Peyer's patch (tissue), 4 donors: ENCODE measurements around the gene LMF2. TPM values are rescaled to one million over a fixed set of nuclear protein-coding genes. Genes with fewer than 3 reads are reported as not detected.

Experiments used
- DNase-seq, 3 donors: peaks; one replicate each; pipeline ENCODE4 v3.0.0-alpha.2; 2017 to 2019
- H3K27ac ChIP-seq, 4 donors: fragments of 200-600 bp; sonication (generic); one replicate each; pipeline ENCODE4 v1.5.1; 2016 to 2019
- H3K27me3 ChIP-seq, 2 donors: fragments of 200-600 bp; sonication (generic); one replicate each; pipeline ENCODE4 v1.5.1; 2019
- H3K36me3 ChIP-seq, 3 donors: fragments of 200-600 bp; sonication (generic); one replicate each; pipeline ENCODE4 v1.5.1; 2016 to 2019
- H3K4me1 ChIP-seq, 4 donors: fragments of 200-600 bp; sonication (generic); one replicate each; pipeline ENCODE4 v1.5.1; 2016 to 2019
- H3K4me3 ChIP-seq, 4 donors: fragments of 200-600 bp; sonication (generic); 1 replicate in 3 of 4; 2 replicates in 1 of 4; pipeline ENCODE4 v1.5.1; 2016 to 2019; ENCODE audit warnings: mild to moderate bottlenecking in 1 of 4
- H3K9me3 ChIP-seq, 4 donors: fragments of 200-600 bp; sonication (generic); one replicate each; pipeline ENCODE4 v1.5.1; 2016 to 2019; ENCODE audit warnings: mild to moderate bottlenecking in 1 of 4
- POLR2A ChIP-seq, 2 donors: fragments of 450-650 bp; IDR thresholded peaks; one replicate each; pipeline ENCODE4 v1.5.1; 2017; ENCODE audit warnings: antibody characterized with exemption in 2 of 2, mild to moderate bottlenecking in 2 of 2, moderate library complexity in 2 of 2
- total RNA-seq, 4 donors: library from RNA; depleted of rRNA; stranded (reverse); fragments of >200 nt; gene quantifications; one replicate each; pipeline ENCODE4 v1.1.0, GENCODE V29; 2016
- TF ChIP-seq, protein P1 (sequence below), 6 experiments: fragments of 450-650 bp in 4 of 6; fragments of 200-600 bp in 2 of 6; sonication (generic) in 1 of 6; IDR thresholded peaks; one replicate each; pipeline ENCODE4 v1.5.1; 2017 to 2019; ENCODE audit warnings: antibody characterized with exemption in 6 of 6, mild to moderate bottlenecking in 3 of 6, moderate library complexity in 1 of 6

LMF2 gene
- total RNA-seq, 4 donors from 2014 or later = 68.5 to 94.9 (median 83.3) TPM

DNA sequence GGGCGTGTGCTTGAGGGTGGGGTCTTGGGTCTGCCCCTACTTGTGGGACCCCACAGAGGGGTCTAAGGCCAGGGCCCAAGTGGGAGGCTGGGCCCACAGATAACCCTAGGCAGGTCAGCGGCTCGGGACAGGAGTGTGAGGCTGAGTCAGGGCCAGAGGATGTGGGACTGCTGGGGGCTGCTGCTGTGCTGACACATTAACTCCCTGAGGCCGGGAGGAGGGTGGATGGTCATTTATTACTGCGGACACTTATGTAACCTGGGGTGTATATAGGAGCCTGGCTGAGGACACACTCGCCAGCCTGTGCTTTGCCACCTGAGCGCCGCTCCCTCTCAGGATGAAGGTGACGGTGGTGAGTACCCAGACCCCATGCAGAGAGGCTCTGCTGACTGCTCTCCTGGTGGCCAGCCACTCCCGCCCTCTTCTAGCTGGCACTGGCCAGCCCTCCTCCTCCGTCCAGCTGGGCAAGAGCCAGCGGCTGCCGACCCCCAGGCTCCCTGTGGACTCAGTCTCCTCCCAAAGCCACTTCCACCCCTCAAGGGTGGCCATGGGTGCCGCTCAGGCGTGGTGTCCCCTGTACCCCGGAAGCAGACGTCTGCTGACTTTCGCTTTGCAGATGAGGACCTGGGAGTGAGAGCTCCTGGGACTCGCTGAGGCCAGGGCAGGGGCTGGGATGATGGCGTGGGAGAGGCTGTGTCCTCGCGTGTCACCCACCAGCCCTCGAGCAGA is 20.8 kb downstream of the LMF2 start, which contains the start of gene MIOX:
Gene MIOX, plus strand, starts transcription at position 299 of the 729 bp plus-strand sequence. Its CDS starts 39 bp downstream, at position 338.
- Histone ChIP-seq H3K9me3 (no peaks in the 10 kb centered on the region), H3K27ac (peak within 1 kb of the TSS in 1 of 4 donors; percentile 49), H3K36me3 (no peaks in the 10 kb centered on the region), H3K4me3 (no peak within 1 kb of the TSS), H3K4me1 (peaks cover 0 to 31% (median 15%) of the 10 kb centered on the region in 4 donors), H3K27me3 (peaks cover 0 to 7% of the 10 kb centered on the region in 2 donors)
- TF ChIP-seq POLR2A (IDR thresholded peaks at IDR 0.05) = no peak
- TF ChIP-seq, protein P1, sequence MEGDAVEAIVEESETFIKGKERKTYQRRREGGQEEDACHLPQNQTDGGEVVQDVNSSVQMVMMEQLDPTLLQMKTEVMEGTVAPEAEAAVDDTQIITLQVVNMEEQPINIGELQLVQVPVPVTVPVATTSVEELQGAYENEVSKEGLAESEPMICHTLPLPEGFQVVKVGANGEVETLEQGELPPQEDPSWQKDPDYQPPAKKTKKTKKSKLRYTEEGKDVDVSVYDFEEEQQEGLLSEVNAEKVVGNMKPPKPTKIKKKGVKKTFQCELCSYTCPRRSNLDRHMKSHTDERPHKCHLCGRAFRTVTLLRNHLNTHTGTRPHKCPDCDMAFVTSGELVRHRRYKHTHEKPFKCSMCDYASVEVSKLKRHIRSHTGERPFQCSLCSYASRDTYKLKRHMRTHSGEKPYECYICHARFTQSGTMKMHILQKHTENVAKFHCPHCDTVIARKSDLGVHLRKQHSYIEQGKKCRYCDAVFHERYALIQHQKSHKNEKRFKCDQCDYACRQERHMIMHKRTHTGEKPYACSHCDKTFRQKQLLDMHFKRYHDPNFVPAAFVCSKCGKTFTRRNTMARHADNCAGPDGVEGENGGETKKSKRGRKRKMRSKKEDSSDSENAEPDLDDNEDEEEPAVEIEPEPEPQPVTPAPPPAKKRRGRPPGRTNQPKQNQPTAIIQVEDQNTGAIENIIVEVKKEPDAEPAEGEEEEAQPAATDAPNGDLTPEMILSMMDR (IDR thresholded peaks at IDR 0.05) = no peak
- DNase-seq = peak in 1 of 3 donors; percentile 44

- H3K4me3 ChIP-seq = no peak overlapping the region
- H3K9me3 ChIP-seq = no peaks in the 10 kb centered on the region
- H3K27me3 ChIP-seq = peaks cover 0 to 20% of the 10 kb centered on the region in 2 donors
- DNase-seq = peak in 2 of 3 donors; percentile 75 to 78
- H3K4me1 ChIP-seq = peaks cover 0 to 41% (median 20%) of the 10 kb centered on the region in 4 donors
- TF ChIP-seq, protein P1 (IDR thresholded peaks at IDR 0.05) = no peak
- no peak for TF ChIP-seq POLR2A (IDR thresholded peaks at IDR 0.05)
- peak overlapping the region in 2 of 4 donors; percentile 49 to 69 for H3K27ac ChIP-seq
- H3K36me3 ChIP-seq = no peaks in the 10 kb centered on the region
These were observed 22.0 kb downstream of the LMF2 start for GRCh38 chr22:50485221-50486131.

- Histone ChIP-seq H3K4me1 (peaks cover 0 to 41% (median 20%) of the 10 kb centered on the region in 4 donors), H3K36me3 (no peaks in the 10 kb centered on the region), H3K27me3 (peaks cover 0 to 22% of the 10 kb centered on the region in 2 donors), H3K4me3 (peak overlapping the region in 1 of 4 donors; percentile 5), H3K27ac (peak overlapping the region in 3 of 4 donors; percentile 48 to 79 (median 69)), H3K9me3 (no peaks in the 10 kb centered on the region)
- TF ChIP-seq, protein P1 (IDR thresholded peaks at IDR 0.05) = peak in 2 of 6 experiments; percentile 17 to 18
- TF ChIP-seq POLR2A (IDR thresholded peaks at IDR 0.05) = no peak
- peak; percentile 77 to 83 (median 79) for DNase-seq
These were observed 23.3 kb downstream of the LMF2 start for GRCh38 chr22:50483977-50484853.

DNA sequence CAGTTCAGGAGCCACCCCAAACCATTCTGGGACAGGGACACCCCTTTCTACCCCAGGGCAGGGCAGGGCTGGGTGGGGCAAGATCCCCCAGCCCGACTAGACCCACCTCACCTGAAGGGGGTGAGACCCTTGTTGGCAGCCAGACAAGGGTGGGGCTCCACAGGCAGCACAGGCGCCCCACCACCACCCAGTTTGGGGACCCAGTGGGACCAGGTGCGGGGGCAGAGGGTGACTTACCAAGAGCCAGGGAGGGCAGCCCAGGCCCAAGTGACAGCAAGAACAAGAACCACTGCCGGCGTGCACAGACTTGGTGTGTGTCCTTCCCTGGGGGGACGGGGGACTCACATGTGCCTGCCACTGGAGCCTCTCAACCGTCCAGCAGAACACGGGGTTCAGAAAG is 23.9 kb downstream of the LMF2 start:
- H3K4me3 ChIP-seq = peak overlapping the region in 1 of 4 donors; percentile 5
- H3K27ac ChIP-seq = peak overlapping the region in 1 of 4 donors; percentile 79
- no peaks in the 10 kb centered on the region for H3K9me3 ChIP-seq
- H3K4me1 ChIP-seq = peaks cover 0 to 41% (median 20%) of the 10 kb centered on the region in 4 donors
- peaks cover 0 to 22% of the 10 kb centered on the region in 2 donors for H3K27me3 ChIP-seq
- DNase-seq = no peak
- no peaks in the 10 kb centered on the region for H3K36me3 ChIP-seq
- no peak for TF ChIP-seq POLR2A (IDR thresholded peaks at IDR 0.05)

GRCh38 chr22:50483106-50483505 is 24.4 kb downstream of the LMF2 start:
- DNase-seq = no peak
- TF ChIP-seq POLR2A (IDR thresholded peaks at IDR 0.05) = no peak
- TF ChIP-seq, protein P1 (IDR thresholded peaks at IDR 0.05) = no peak
- peak overlapping the region in 1 of 4 donors; percentile 79 for H3K27ac ChIP-seq
- no peaks in the 10 kb centered on the region for H3K36me3 ChIP-seq
- no peak overlapping the region for H3K4me3 ChIP-seq
- peaks cover 0 to 22% of the 10 kb centered on the region in 2 donors for H3K27me3 ChIP-seq
- H3K4me1 ChIP-seq = peaks cover 0 to 41% (median 20%) of the 10 kb centered on the region in 4 donors
- H3K9me3 ChIP-seq = no peaks in the 10 kb centered on the region
